ENCODE data around the gene TMEM135.

DNA sequence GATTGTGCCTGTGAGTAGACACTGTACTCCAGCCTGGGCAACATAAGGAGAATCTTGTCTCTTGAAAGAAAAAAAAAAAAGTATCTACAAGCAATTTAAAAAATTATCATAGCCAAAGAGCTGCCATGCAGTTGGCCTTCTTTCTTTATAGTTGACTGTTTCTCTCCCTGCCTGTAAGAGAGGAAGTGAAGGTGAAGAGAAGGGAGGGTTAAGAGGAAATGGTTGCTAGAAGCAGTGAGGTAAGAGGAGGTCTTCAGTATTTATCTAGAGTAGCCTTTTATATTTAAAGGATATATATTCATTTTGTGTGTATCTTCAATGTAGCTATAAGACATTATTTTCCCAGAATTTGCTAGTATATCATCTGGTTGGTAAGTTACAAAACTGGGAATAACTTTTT, 217.9 kb downstream of the TMEM135 start:
- TF ChIP-seq, protein P1, sequence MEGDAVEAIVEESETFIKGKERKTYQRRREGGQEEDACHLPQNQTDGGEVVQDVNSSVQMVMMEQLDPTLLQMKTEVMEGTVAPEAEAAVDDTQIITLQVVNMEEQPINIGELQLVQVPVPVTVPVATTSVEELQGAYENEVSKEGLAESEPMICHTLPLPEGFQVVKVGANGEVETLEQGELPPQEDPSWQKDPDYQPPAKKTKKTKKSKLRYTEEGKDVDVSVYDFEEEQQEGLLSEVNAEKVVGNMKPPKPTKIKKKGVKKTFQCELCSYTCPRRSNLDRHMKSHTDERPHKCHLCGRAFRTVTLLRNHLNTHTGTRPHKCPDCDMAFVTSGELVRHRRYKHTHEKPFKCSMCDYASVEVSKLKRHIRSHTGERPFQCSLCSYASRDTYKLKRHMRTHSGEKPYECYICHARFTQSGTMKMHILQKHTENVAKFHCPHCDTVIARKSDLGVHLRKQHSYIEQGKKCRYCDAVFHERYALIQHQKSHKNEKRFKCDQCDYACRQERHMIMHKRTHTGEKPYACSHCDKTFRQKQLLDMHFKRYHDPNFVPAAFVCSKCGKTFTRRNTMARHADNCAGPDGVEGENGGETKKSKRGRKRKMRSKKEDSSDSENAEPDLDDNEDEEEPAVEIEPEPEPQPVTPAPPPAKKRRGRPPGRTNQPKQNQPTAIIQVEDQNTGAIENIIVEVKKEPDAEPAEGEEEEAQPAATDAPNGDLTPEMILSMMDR (IDR thresholded peaks at IDR 0.05) = no peak
- TF ChIP-seq POLR2A (IDR thresholded peaks at IDR 0.05) = no peak

Measured in right lobe of liver (tissue), 4 donors.